CD4-positive, alpha-beta T cell (primary cell): ENCODE measurements around the gene ATP2B1. TPM values are rescaled to one million over a fixed set of nuclear protein-coding genes. Genes with fewer than 3 reads are reported as not detected.
A peak's percentile ranks its signal among the peaks of the same experiment; 100 is the strongest.

Experiments
- ATAC-seq: fragments of 200-7000 bp; cut with Tn5 transposase; one replicate; pipeline ENCODE4 v1.10.0; 2022; ENCODE audit warnings: mild to moderate bottlenecking; ENCODE audit not compliant: poor library complexity
- CTCF ChIA-PET: fragments of 350-600 bp; sonication (Branson Sonifier 250); formaldehyde crosslinking; loops from one replicate; lab custom pipeline; 2021; ENCODE audit warnings: antibody characterized with exemption, inconsistent platforms; lab: Charles Lee
- POLR2A ChIA-PET: fragments of 350-600 bp; sonication (Branson Sonifier 250); formaldehyde crosslinking; loops from one replicate; lab custom pipeline; 2021; ENCODE audit warnings: antibody characterized with exemption, inconsistent platforms; lab: Charles Lee
- DNase-seq, 14 experiments: peaks; one replicate each; pipeline ENCODE4 v3.0.0-alpha.2; 2013 to 2020; ENCODE audit warnings: mixed read lengths in 2 of 14
- H3K27ac ChIP-seq, 2 donors: one replicate each; pipeline versions ENCODE4 v1.5.1 to v1.7.0; 2013; ENCODE audit warnings: low read length in 2 of 2, low read depth in 1 of 2, mild to moderate bottlenecking in 1 of 2
- H3K27me3 ChIP-seq, 2 experiments: 1 replicate in 1 of 2; 2 replicates in 1 of 2; pipeline versions ENCODE4 v1.6.1 to v1.7.0; 2013; ENCODE audit warnings: low read length in 2 of 2, control low read depth in 1 of 2, mild to moderate bottlenecking in 1 of 2, moderate library complexity in 1 of 2; ENCODE audit not compliant: insufficient read depth in 2 of 2, control insufficient read depth in 1 of 2
- H3K36me3 ChIP-seq: one replicate; pipeline ENCODE4 v1.6.1; 2013; ENCODE audit warnings: low read length, control low read depth; ENCODE audit not compliant: insufficient read depth
- H3K4me1 ChIP-seq: one replicate; pipeline ENCODE4 v1.6.1; 2013; ENCODE audit warnings: low read length, control low read depth; ENCODE audit not compliant: insufficient read depth
- H3K4me3 ChIP-seq: one replicate; pipeline ENCODE4 v1.5.1; 2013; ENCODE audit warnings: mild to moderate bottlenecking, low read length, moderate library complexity
- H3K9me3 ChIP-seq, 2 experiments: 1 replicate in 1 of 2; 2 replicates in 1 of 2; pipeline versions ENCODE4 v1.6.1 to v1.7.0; 2013; ENCODE audit warnings: low read length in 2 of 2, mild to moderate bottlenecking in 2 of 2, control low read depth in 1 of 2, moderate library complexity in 1 of 2; ENCODE audit not compliant: control insufficient read depth in 1 of 2, insufficient read depth in 1 of 2
- H3K27ac Mint-ChIP-seq: one replicate; pipeline ENCODE4 v1.8.0; 2020; ENCODE audit warnings: mixed read lengths
- H3K27me3 Mint-ChIP-seq: one replicate; pipeline ENCODE4 v1.8.0; 2021; ENCODE audit warnings: mixed read lengths
- H3K36me3 Mint-ChIP-seq: one replicate; pipeline ENCODE4 v1.8.0; 2021; ENCODE audit warnings: low read depth, mixed read lengths
- H3K4me1 Mint-ChIP-seq: one replicate; pipeline ENCODE4 v1.8.0; 2021; ENCODE audit warnings: low read depth, mixed read lengths
- H3K4me3 Mint-ChIP-seq: one replicate; pipeline ENCODE4 v1.8.0; 2020; ENCODE audit warnings: mild to moderate bottlenecking, mixed read lengths
- H3K9me3 Mint-ChIP-seq: one replicate; pipeline ENCODE4 v1.8.0; 2020; ENCODE audit warnings: mixed read lengths
- CTCF ChIP-seq: fragments of 200-600 bp; IDR thresholded peaks from one replicate; pipeline ENCODE4 v1.8.0; 2022; ENCODE audit warnings: antibody characterized with exemption, mild to moderate bottlenecking
- intact Hi-C, 2 experiments: fragments of 100-400 bp; cut with DNase I in 1 of 2; cut with micrococcal nuclease in 1 of 2; formaldehyde crosslinking; loops; one replicate each; pipeline versions ENCODE4 v1.15.1 to v1.9.0; 2023 to 2025; cut with DNase I, micrococcal nuclease
- total RNA-seq, 174 experiments: library from RNA in 2 of 174; stranded (reverse) in 2 of 174; gene quantifications; one replicate each; pipeline ENCODE4 v1.2.3 and lab custom pipeline; 2021 to 2026

The ATP2B1 gene
- total RNA-seq, 2 experiments from 2014 or later, result 98.2 to 100 TPM

DNA sequence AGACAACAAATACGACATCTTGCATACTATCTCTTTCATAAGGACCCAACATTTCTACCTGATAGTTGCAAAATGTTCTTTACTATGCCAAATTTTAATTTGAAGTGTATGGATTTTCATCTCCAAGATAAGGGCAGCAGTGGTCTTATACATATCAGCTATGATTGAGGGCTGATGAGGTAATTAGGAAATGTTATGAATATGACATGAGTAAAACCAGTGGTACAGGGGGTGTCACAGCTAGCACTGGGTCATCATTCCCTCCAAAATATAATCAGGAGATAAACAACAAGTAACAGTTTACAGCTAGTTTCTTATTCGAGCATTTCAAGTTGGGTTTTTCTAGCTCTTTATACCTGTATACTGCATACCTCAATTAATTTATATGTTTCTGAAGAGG is 35.0 kb downstream of the ATP2B1 start:
- Histone ChIP-seq H3K4me3 (no peak overlapping the region), H3K4me1 (peaks cover 10% of the 10 kb centered on the region), H3K36me3 (no peaks in the 10 kb centered on the region), H3K27ac (no peak overlapping the region), H3K27me3 (no peaks in the 10 kb centered on the region), H3K9me3 (no peaks in the 10 kb centered on the region)
- ChIA-PET POLR2A (no interaction called here), CTCF (no interaction called here)
- ATAC-seq (no peak), DNase-seq (no peak)
- Mint-ChIP-seq H3K36me3 (no peaks in the 10 kb centered on the region), H3K27me3 (no peaks in the 10 kb centered on the region), H3K4me3 (peak overlapping the region; percentile 3), H3K4me1 (peaks cover 99% of the 10 kb centered on the region), H3K27ac (peak overlapping the region; percentile 7), H3K9me3 (no peaks in the 10 kb centered on the region)
- intact Hi-C loops, result no loop called here
- no peak for TF ChIP-seq CTCF

GRCh38 chr12:89672589-89672979 is 36.1 kb downstream of the ATP2B1 start:
- Mint-ChIP-seq H3K9me3 (no peaks in the 10 kb centered on the region), H3K4me3 (peak overlapping the region; percentile 5), H3K36me3 (no peaks in the 10 kb centered on the region), H3K4me1 (peaks cover 99% of the 10 kb centered on the region), H3K27ac (peak overlapping the region; percentile 7), H3K27me3 (no peaks in the 10 kb centered on the region)
- CTCF ChIA-PET, result no interaction called here
- H3K36me3 ChIP-seq, result peaks cover 3% of the 10 kb centered on the region
- ATAC-seq, result no peak
- POLR2A ChIA-PET, result interaction anchor here (1.2 kb wide), 1 partner anchor 36 kb away, joined by 4 read pairs; the partner anchor contains the start of gene ATP2B1
- no peak overlapping the region for H3K27ac ChIP-seq
- peaks cover 10% of the 10 kb centered on the region for H3K4me1 ChIP-seq
- no peak overlapping the region for H3K4me3 ChIP-seq
- intact Hi-C loops, result no loop called here
- no peaks in the 10 kb centered on the region for H3K27me3 ChIP-seq
- H3K9me3 ChIP-seq, result no peaks in the 10 kb centered on the region
- DNase-seq, result no peak
- TF ChIP-seq CTCF, result no peak

GRCh38 chr12:89671469-89671868 is 37.2 kb downstream of the ATP2B1 start:
- H3K27me3 ChIP-seq, result no peaks in the 10 kb centered on the region
- peaks cover 99% of the 10 kb centered on the region for H3K4me1 Mint-ChIP-seq
- H3K9me3 ChIP-seq, result no peaks in the 10 kb centered on the region
- peaks cover 3% of the 10 kb centered on the region for H3K36me3 ChIP-seq
- peaks cover 13% of the 10 kb centered on the region for H3K4me1 ChIP-seq
- H3K4me3 Mint-ChIP-seq, result no peak overlapping the region
- no peak for ATAC-seq
- intact Hi-C loops, result no loop called here
- POLR2A ChIA-PET, result interaction anchor here (1.2 kb wide), 1 partner anchor 38 kb away, joined by 4 read pairs; the partner anchor contains the start of gene ATP2B1
- no peak for DNase-seq
- H3K27me3 Mint-ChIP-seq, result no peaks in the 10 kb centered on the region
- no peaks in the 10 kb centered on the region for H3K9me3 Mint-ChIP-seq
- H3K36me3 Mint-ChIP-seq, result peaks cover 5% of the 10 kb centered on the region
- CTCF ChIA-PET, result interaction anchor here (0.5 to 0.7 kb wide), 2 partner anchors 71 to 127 kb away, joined by 3 to 4 read pairs; no protein-coding TSS in a partner anchor
- no peak overlapping the region for H3K27ac Mint-ChIP-seq
- no peak for TF ChIP-seq CTCF
- no peak overlapping the region for H3K4me3 ChIP-seq
- H3K27ac ChIP-seq, result no peak overlapping the region
